Neuronal stem cell (in vitro differentiated cells): ENCODE results near the gene FOXC2.

Experiments used
- DNase-seq: peaks from one replicate; pipeline ENCODE4 v3.0.0-alpha.2; 2013; ENCODE audit warnings: low spot score
- H2AFZ ChIP-seq: one replicate; pipeline ENCODE4 v1.6.1; 2013; ENCODE audit warnings: mild to moderate bottlenecking, low read length, inconsistent platforms
- H2AK5ac ChIP-seq: 2 replicates; pipeline ENCODE4 v1.6.1; 2013; ENCODE audit warnings: low read depth, mild to moderate bottlenecking, inconsistent platforms, low read length, moderate library complexity, mixed read lengths
- H2BK120ac ChIP-seq: 2 replicates; pipeline ENCODE4 v1.6.1; 2013; ENCODE audit warnings: low read depth, mild to moderate bottlenecking, inconsistent platforms, low read length, moderate library complexity, mixed read lengths
- H2BK12ac ChIP-seq: one replicate; pipeline ENCODE4 v1.6.1; 2013; ENCODE audit warnings: low read length, inconsistent platforms
- H2BK15ac ChIP-seq: 2 replicates; pipeline ENCODE4 v1.6.1; 2013; ENCODE audit warnings: mild to moderate bottlenecking, low read length, inconsistent platforms, mixed read lengths
- H2BK5ac ChIP-seq: one replicate; pipeline ENCODE4 v1.6.1; 2013; ENCODE audit warnings: inconsistent platforms, mild to moderate bottlenecking, low read length, moderate library complexity
- H3K14ac ChIP-seq: one replicate; pipeline ENCODE4 v1.6.1; 2013; ENCODE audit warnings: low read length, inconsistent platforms
- H3K18ac ChIP-seq: 2 replicates; pipeline ENCODE4 v1.6.1; 2013; ENCODE audit warnings: low read length, inconsistent platforms
- H3K23ac ChIP-seq: 2 replicates; pipeline ENCODE4 v1.6.1; 2013; ENCODE audit warnings: low read depth, mild to moderate bottlenecking, mixed read lengths, low read length, inconsistent platforms; ENCODE audit not compliant: poor library complexity
- H3K27ac ChIP-seq: replicated peaks from 3 replicates; pipeline ENCODE4 v1.5.1; 2013; ENCODE audit warnings: low read length, inconsistent platforms
- H3K27me3 ChIP-seq, 3 experiments: 2 replicates each; pipeline ENCODE4 v1.6.1; 2013; ENCODE audit warnings: low read length in 3 of 3, mild to moderate bottlenecking in 2 of 3, inconsistent platforms in 1 of 3, low read depth in 1 of 3, mixed read lengths in 1 of 3, moderate library complexity in 1 of 3; ENCODE audit not compliant: control insufficient read depth in 3 of 3, insufficient read depth in 3 of 3
- H3K36me3 ChIP-seq, 2 donors: replicated peaks in 1 of 2; 2 replicates each; pipeline ENCODE4 v1.6.1; 2013; ENCODE audit warnings: low read length in 2 of 2; ENCODE audit not compliant: control insufficient read depth in 2 of 2, insufficient read depth in 2 of 2
- H3K4ac ChIP-seq: 2 replicates; pipeline ENCODE4 v1.6.1; 2013; ENCODE audit warnings: inconsistent platforms, mild to moderate bottlenecking, low read length, moderate library complexity
- H3K4me1 ChIP-seq, 2 donors: 1 replicate in 1 of 2; 2 replicates in 1 of 2; pipeline ENCODE4 v1.6.1; 2013; ENCODE audit warnings: low read length in 2 of 2, low read depth in 1 of 2; ENCODE audit not compliant: control insufficient read depth in 2 of 2, insufficient read depth in 1 of 2
- H3K4me2 ChIP-seq: one replicate; pipeline ENCODE4 v1.6.1; 2013; ENCODE audit warnings: mild to moderate bottlenecking, low read length, inconsistent platforms; ENCODE audit not compliant: insufficient read depth, poor library complexity, severe bottlenecking
- H3K4me3 ChIP-seq, 2 donors: 2 replicates each; pipeline ENCODE4 v1.5.1; 2013; ENCODE audit warnings: low read length in 2 of 2, mild to moderate bottlenecking in 2 of 2, inconsistent platforms in 1 of 2, moderate library complexity in 1 of 2
- H3K79me1 ChIP-seq: one replicate; pipeline ENCODE4 v1.6.1; 2013; ENCODE audit warnings: low read depth, mild to moderate bottlenecking, inconsistent platforms, low read length, moderate library complexity
- H3K9ac ChIP-seq: one replicate; pipeline ENCODE4 v1.6.1; 2013; ENCODE audit warnings: mild to moderate bottlenecking, low read depth, low read length, inconsistent platforms; ENCODE audit not compliant: poor library complexity
- H3K9me3 ChIP-seq, 2 donors: replicated peaks in 1 of 2; 2 replicates each; pipeline versions ENCODE3 to v1.6.1; 2013; ENCODE audit warnings: low read length in 2 of 2, mild to moderate bottlenecking in 2 of 2, inconsistent platforms in 1 of 2, low read depth in 1 of 2, mixed read lengths in 1 of 2, moderate library complexity in 1 of 2; ENCODE audit not compliant: control insufficient read depth in 2 of 2, insufficient read depth in 1 of 2
- H4K8ac ChIP-seq: one replicate; pipeline ENCODE4 v1.6.1; 2013; ENCODE audit warnings: low read depth, mild to moderate bottlenecking, inconsistent platforms, low read length, moderate library complexity
- H4K91ac ChIP-seq: one replicate; pipeline ENCODE4 v1.6.1; 2013; ENCODE audit warnings: low read length, low read depth, mild to moderate bottlenecking, inconsistent platforms; ENCODE audit not compliant: poor library complexity
- WGBS, 2 donors: extraction: QIAGEN DNeasy Blood & Tissue Kit; methylation state at CpG; one replicate each; pipeline ENCODE4 v1.1.7; 2013; ENCODE audit warnings: missing lambda C conversion rate in 2 of 2, mixed read lengths in 1 of 2; ENCODE audit not compliant: insufficient read length in 2 of 2, insufficient replicate concordance in 1 of 2; ENCODE audit errors: extremely low coverage in 2 of 2; 5-methylcytosine and 5-hydroxymethylcytosine counted together

FOXC2 gene

DNA sequence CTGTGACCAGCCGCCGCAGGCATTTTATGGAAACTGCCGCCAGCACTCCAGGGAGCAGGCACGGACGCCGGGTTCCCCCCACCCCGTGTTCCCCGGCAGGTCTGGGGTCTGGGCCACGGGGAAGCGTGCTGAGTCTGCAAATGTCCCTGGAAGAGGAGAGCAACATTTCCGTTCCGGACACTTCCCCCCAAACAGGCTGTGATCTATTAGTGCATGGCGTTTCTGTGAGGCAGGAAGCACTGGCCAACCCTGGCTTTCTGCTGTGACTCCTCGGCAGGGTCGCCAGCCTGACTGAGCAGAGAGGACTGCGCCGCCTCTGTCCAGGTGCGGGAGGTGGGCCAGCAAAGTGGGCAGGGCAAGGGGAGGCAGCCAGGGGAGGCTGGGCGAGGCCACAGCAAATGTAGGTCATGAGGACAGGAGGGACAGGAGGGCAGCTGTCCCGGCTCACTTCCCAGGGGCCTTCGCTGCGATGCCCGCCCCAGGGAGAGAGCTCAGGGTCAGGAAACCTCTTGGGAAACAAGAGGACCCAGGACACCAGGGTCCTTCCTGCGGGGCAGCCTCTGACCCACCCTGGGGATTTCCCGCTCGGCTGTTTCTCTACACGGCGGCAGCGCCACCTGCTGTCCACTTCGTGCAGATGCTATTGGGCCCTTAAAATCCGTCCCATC is 46.8 kb upstream of the FOXC2 start:
- Histone ChIP-seq H3K27me3 (peaks cover 25 to 94% (median 53%) of the 10 kb centered on the region in 3 experiments), H3K14ac (no peak overlapping the region), H3K23ac (peak overlapping the region; percentile 8), H3K79me1 (no peaks in the 10 kb centered on the region), H3K18ac (peak overlapping the region; percentile 23), H3K4ac (no peak overlapping the region), H3K36me3 (no peaks in the 10 kb centered on the region), H4K91ac (peak overlapping the region; percentile 14), H2AFZ (no peak overlapping the region), H2BK12ac (no peak overlapping the region), H3K9ac (no peak overlapping the region), H3K4me3 (no peak overlapping the region), H2BK15ac (peak overlapping the region; percentile 11), H3K4me1 (peaks cover 0 to 4% of the 10 kb centered on the region in 2 donors), H2BK5ac (no peak overlapping the region), H3K9me3 (peaks cover 0 to 4% of the 10 kb centered on the region in 2 donors), H3K4me2 (no peak overlapping the region), H3K27ac (no peak overlapping the region), H2BK120ac (no peak overlapping the region), H2AK5ac (peak overlapping the region; percentile 80), H4K8ac (no peak overlapping the region)
- no CpG with 5 or more reads among the region's 31 CpGs for WGBS, 2 donors
- DNase-seq = peak; percentile 67

DNA sequence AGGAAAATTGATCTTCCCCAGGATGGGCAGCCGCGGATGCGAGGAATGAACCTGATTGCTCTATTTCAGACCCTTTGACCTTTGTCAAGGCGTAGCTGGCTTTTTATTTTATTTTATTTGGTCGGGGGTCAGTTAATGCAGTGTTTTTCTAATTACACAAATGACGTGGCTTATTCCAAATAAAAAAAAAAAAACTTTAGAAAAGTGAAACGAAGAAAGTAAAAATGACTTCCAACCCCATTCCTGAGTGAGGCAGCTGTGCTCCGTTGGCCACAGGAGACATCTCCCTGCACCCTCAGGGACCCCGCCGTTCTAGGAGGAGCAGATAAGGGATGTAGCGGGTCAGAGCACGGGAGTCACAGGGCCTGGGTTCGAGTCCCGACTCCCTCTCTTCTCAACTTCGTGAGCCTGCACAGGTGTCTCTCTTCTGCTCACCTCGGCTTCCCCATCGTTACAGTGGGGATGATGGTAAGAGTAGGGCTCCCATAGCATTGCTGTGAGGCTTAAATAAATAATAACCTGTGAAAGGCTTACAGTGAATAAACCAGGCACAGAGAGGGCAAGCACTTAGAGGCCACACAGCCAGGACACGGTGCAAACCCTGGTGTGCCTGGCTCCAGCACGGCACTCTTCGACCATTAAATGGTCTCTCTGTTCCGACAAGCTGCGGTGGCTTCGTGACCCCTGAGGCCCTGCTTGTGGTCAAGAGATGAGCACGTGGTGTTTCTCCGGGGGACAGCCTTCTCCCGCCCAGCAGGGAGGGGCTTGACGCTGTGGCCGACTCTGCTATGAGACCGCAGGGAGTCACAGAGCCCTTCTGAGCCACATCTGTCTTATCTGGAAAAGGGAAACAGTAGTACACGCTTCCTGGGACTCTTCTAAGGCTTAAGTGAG is 46.1 kb upstream of the FOXC2 start:
- Histone ChIP-seq H4K8ac (no peak overlapping the region), H2BK5ac (no peak overlapping the region), H3K9ac (no peak overlapping the region), H3K27ac (no peak overlapping the region), H3K79me1 (no peaks in the 10 kb centered on the region), H3K4me2 (no peak overlapping the region), H2AFZ (no peak overlapping the region), H3K14ac (no peak overlapping the region), H3K4me3 (no peak overlapping the region), H3K4ac (no peak overlapping the region), H2BK12ac (no peak overlapping the region), H2BK15ac (no peak overlapping the region), H4K91ac (no peak overlapping the region), H3K9me3 (peaks cover 0 to 4% of the 10 kb centered on the region in 2 donors), H2AK5ac (no peak overlapping the region), H3K36me3 (no peaks in the 10 kb centered on the region), H3K27me3 (peaks cover 18 to 86% (median 46%) of the 10 kb centered on the region in 3 experiments), H3K4me1 (peaks cover 0 to 4% of the 10 kb centered on the region in 2 donors), H3K23ac (no peak overlapping the region), H3K18ac (no peak overlapping the region), H2BK120ac (no peak overlapping the region)
- DNase-seq = no peak
- WGBS, 2 donors = no CpG with 5 or more reads among the region's 30 CpGs

DNA sequence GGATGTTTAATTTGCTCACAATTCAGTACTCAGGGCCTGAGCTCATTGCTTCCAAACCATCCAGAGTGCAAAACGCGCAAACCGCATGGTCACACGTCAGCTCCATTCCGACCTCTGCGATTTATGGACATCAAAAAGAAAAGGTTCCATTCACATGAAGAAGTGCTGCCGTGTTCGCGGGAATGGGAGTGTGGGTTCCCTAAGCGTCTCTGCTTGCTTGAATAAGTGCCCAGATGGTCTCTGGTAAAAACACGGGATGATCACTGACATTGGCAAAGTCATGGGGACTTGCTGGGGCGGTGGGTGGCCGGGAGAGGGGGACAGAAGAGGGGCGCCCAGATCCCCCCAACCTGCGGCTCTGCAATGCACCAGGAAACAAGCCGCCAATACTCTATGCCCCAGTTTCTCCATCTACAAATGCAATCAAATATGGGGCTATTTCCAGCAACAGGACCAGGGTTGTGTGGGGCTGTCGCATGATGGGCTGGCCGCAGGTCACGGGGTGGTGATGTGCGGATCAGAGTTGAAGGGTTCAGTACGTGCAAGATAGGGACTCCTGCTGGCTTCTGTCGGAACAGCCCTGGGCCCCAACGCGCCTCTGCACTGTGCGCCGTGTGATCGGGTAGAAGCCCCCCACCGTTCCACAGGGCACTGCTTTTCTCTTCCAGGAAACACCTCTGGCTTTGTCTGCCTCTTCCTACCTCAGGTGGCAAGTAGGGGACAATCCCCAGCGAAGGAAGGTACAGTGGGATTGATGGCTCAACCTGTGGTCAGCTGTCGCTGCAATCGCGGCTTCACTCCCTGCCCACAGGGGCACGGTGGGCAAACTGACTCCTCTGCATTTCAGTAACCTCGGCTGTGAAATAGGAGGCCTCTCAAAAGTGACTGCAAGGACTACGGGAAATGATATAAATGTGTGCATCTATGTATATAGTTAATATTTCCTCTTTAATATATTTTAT is 45.1 kb upstream of the FOXC2 start:
- H4K91ac ChIP-seq = no peak overlapping the region
- H3K23ac ChIP-seq = no peak overlapping the region
- H2BK15ac ChIP-seq = no peak overlapping the region
- H3K4me3 ChIP-seq = no peak overlapping the region
- H2BK5ac ChIP-seq = no peak overlapping the region
- no peak overlapping the region for H3K18ac ChIP-seq
- no peak overlapping the region for H2AK5ac ChIP-seq
- H3K4me1 ChIP-seq = no peaks in the 10 kb centered on the region
- no peak overlapping the region for H2AFZ ChIP-seq
- H3K4ac ChIP-seq = no peak overlapping the region
- H3K9me3 ChIP-seq = peaks cover 0 to 6% of the 10 kb centered on the region in 2 donors
- H3K27ac ChIP-seq = no peak overlapping the region
- H3K36me3 ChIP-seq = no peaks in the 10 kb centered on the region
- H4K8ac ChIP-seq = no peak overlapping the region
- peaks cover 9 to 76% (median 36%) of the 10 kb centered on the region in 3 experiments for H3K27me3 ChIP-seq
- H3K9ac ChIP-seq = no peak overlapping the region
- no peak overlapping the region for H2BK12ac ChIP-seq
- H2BK120ac ChIP-seq = no peak overlapping the region
- H3K14ac ChIP-seq = no peak overlapping the region
- no peaks in the 10 kb centered on the region for H3K79me1 ChIP-seq
- no peak overlapping the region for H3K4me2 ChIP-seq
- no CpG with 5 or more reads among the region's 35 CpGs for WGBS, 2 donors
- DNase-seq = no peak
